Subcutaneous preadipocyte (primary cell): ENCODE measurements around the gene HHIP. TPM values are rescaled to one million over a fixed set of nuclear protein-coding genes. Genes with fewer than 3 reads are reported as not detected.

Experiments used
- small RNA-seq: library from RNA; depleted of rRNA; stranded (forward); fragments of <200 nt; gene quantifications from one replicate; pipeline ENCODE3, GENCODE V24; 2012
- total RNA-seq: library from RNA; depleted of rRNA; stranded (reverse); fragments of >200 nt; gene quantifications from 2 replicates; pipeline ENCODE4 v1.2.3, GENCODE V29; 2012

Gene HHIP
- total RNA-seq = 0.37 and 4.5 TPM in 2 replicates

GRCh38 chr4:144645631-144646522 lies at the start of gene HHIP:
HHIP (plus strand) TSS chr4:144646156; CDS start chr4:144646676, 520 bp downstream.

Small RNA genes within 50 kb of the gene (small RNA-seq; reads per million reads assigned to genes)
- gene RF02271 = not detected
